A549 (cell line): ENCODE measurements around the gene CAMTA1. TPM values are rescaled to one million over a fixed set of nuclear protein-coding genes. Genes with fewer than 3 reads are reported as not detected.

Experiments
- ATAC-seq, 2 experiments: fragments of 200-7000 bp in 1 of 2; fragments of >200 bp in 1 of 2; cut with Nextera tagmentation in 1 of 2; cut with Tn5 transposase in 1 of 2; 3 replicates each; pipeline versions ENCODE4 v1.8.0 to v1.9.1; 2018 to 2020; ENCODE audit warnings: mild to moderate bottlenecking in 1 of 2, moderate library complexity in 1 of 2
- CTCF ChIA-PET: fragments of 300-600 bp; sonication (Branson Sonifier 250); formaldehyde crosslinking; extraction: SDS; loops from one replicate; lab custom pipeline; 2021; ENCODE audit warnings: antibody characterized with exemption, inconsistent platforms; lab: Yijun Ruan, JAX
- POLR2A ChIA-PET: fragments of 350-600 bp; formaldehyde crosslinking; extraction: SDS; loops from one replicate; lab custom pipeline; 2021; ENCODE audit warnings: antibody characterized with exemption, inconsistent platforms; lab: Yijun Ruan, JAX
- DNase-seq, 2 experiments: peaks; one replicate each; pipeline versions ENCODE4 v3.0.0 to v3.0.0-alpha.2; 2011 to 2016; ENCODE audit warnings: low read depth in 1 of 2, low spot score in 1 of 2
- FAIRE-seq: peaks from 2 replicates; lab custom pipeline; 2011; peaks lifted over from hg19 to GRCh38; lab: Jason Lieb, UNC
- H3K27ac ChIP-seq, 2 experiments: fragments of >200 bp; sonication (Bioruptor Twin); formaldehyde crosslinking; 3 replicates each; pipeline ENCODE4 v1.5.1; 2016 to 2017
- H3K4me1 ChIP-seq: fragments of >200 bp; sonication (Bioruptor Twin); formaldehyde crosslinking; 3 replicates; pipeline ENCODE4 v1.6.1; 2016
- H3K4me2 ChIP-seq: fragments of >200 bp; sonication (Bioruptor Twin); formaldehyde crosslinking; 3 replicates; pipeline ENCODE4 v1.6.1; 2016
- H3K4me3 ChIP-seq: fragments of >200 bp; sonication (Bioruptor Twin); formaldehyde crosslinking; 3 replicates; pipeline ENCODE4 v1.5.1; 2016
- H3K9me3 ChIP-seq: fragments of >200 bp; sonication (Bioruptor Twin); formaldehyde crosslinking; 3 replicates; pipeline ENCODE4 v1.6.1; 2016
- ATOH8 ChIP-seq: fragments of 250-450 bp; sonication (Bioruptor Pico); IDR thresholded peaks from 2 replicates; pipeline ENCODE4 v1.5.0; 2020; ENCODE audit warnings: low read depth, mild to moderate bottlenecking, moderate library complexity
- BHLHE40 ChIP-seq: IDR thresholded peaks from 2 replicates; pipeline ENCODE4 v1.6.1; 2012; ENCODE audit warnings: low read depth, low read length, inconsistent platforms
- CHD2 ChIP-seq: fragments of 150-350 bp; IDR thresholded peaks from 2 replicates; pipeline ENCODE4 v1.6.1; 2014; ENCODE audit warnings: low read length; ENCODE audit not compliant: partially characterized antibody
- E2F6 ChIP-seq: IDR thresholded peaks from 2 replicates; pipeline ENCODE4 v1.6.1; 2012; ENCODE audit warnings: low read depth, borderline replicate concordance
- EP300 ChIP-seq, 2 experiments: fragments of >200 bp; sonication (Bioruptor Twin); formaldehyde crosslinking; IDR thresholded peaks; 2 replicates in 1 of 2; 3 replicates in 1 of 2; pipeline ENCODE4 v1.6.1; 2016 to 2017
- HMGXB4 ChIP-seq: fragments of 250-450 bp; sonication (Bioruptor Pico); IDR thresholded peaks from 2 replicates; pipeline ENCODE4 v1.5.0; 2021; ENCODE audit warnings: mild to moderate bottlenecking, moderate library complexity, borderline replicate concordance
- JUN ChIP-seq, 2 experiments: fragments of >200 bp; sonication (Bioruptor Twin); formaldehyde crosslinking; IDR thresholded peaks; 2 replicates in 1 of 2; 3 replicates in 1 of 2; pipeline ENCODE4 v1.6.1; 2016 to 2017
- KDM1A ChIP-seq: fragments of 200-600 bp; sonication (generic); IDR thresholded peaks from 2 replicates; pipeline ENCODE4 v1.6.1; 2016; ENCODE audit warnings: low read depth, mild to moderate bottlenecking
- NFE2L2 ChIP-seq: fragments of 150-350 bp; conservative IDR thresholded peaks from 2 replicates; pipeline ENCODE4 v1.6.1; 2014; ENCODE audit warnings: low read length
- NPAS2 ChIP-seq: fragments of 250-450 bp; sonication (Bioruptor Pico); IDR thresholded peaks from 2 replicates; pipeline ENCODE4 v1.8.0; 2022; ENCODE audit warnings: mild to moderate bottlenecking, moderate library complexity, borderline replicate concordance
- PHF8 ChIP-seq: fragments of 200-600 bp; sonication (generic); IDR thresholded peaks from 2 replicates; pipeline ENCODE4 v1.6.1; 2016; ENCODE audit warnings: low read depth, mild to moderate bottlenecking, antibody characterized with exemption, moderate library complexity, borderline replicate concordance
- POLR2A ChIP-seq: IDR thresholded peaks from 2 replicates; pipeline ENCODE4 v1.6.1; 2012; ENCODE audit warnings: mild to moderate bottlenecking, low read length
- RCOR1 ChIP-seq: fragments of 150-350 bp; IDR thresholded peaks from 2 replicates; pipeline ENCODE4 v1.6.1; 2014; ENCODE audit warnings: antibody characterized with exemption, low read length, low read depth
- REST ChIP-seq: fragments of 200-600 bp; sonication (generic); IDR thresholded peaks from 2 replicates; pipeline ENCODE4 v1.6.1; 2016; ENCODE audit warnings: antibody characterized with exemption, mild to moderate bottlenecking, moderate library complexity
- RFX5 ChIP-seq: fragments of 450-650 bp; IDR thresholded peaks from 2 replicates; pipeline ENCODE4 v1.7.1; 2014; ENCODE audit warnings: antibody characterized with exemption, mild to moderate bottlenecking, moderate library complexity
- ZC3H11A ChIP-seq: fragments of 450-650 bp; IDR thresholded peaks from 2 replicates; pipeline ENCODE4 v1.6.1; 2014; ENCODE audit warnings: antibody characterized with exemption, mild to moderate bottlenecking
- ZFP36 ChIP-seq: fragments of 450-650 bp; IDR thresholded peaks from 2 replicates; pipeline ENCODE4 v1.6.1; 2014; ENCODE audit warnings: borderline replicate concordance; ENCODE audit not compliant: partially characterized antibody
- WGBS: methylation state at CpG from one replicate; pipeline ENCODE4 v1.1.6; 2017; ENCODE audit errors: missing lambda C conversion rate; 5-methylcytosine and 5-hydroxymethylcytosine counted together
- polyA plus RNA-seq, 4 experiments: library from polyadenylated mRNA; depleted of rRNA in 3 of 4; stranded (reverse); fragments of >200 nt; fragmentation: RNase III in 1 of 4; extraction: RNeasy Plus Mini Kit Qiagen cat#74134 plus additional on column Dnase treatment in 1 of 4; gene quantifications; 2 replicates in 3 of 4; 3 replicates in 1 of 4; pipeline ENCODE4 v1.2.3, GENCODE V29; 2011 to 2017
- TF ChIP-seq, protein P1 (sequence below): IDR thresholded peaks from 2 replicates; pipeline ENCODE4 v1.6.1; 2012
- TF ChIP-seq, protein P2 (sequence below): fragments of >200 bp; sonication (Bioruptor Twin); formaldehyde crosslinking; IDR thresholded peaks from 2 replicates; pipeline ENCODE4 v1.6.1; 2016
- TF ChIP-seq, protein P3 (sequence below): fragments of >200 bp; sonication (Bioruptor Twin); formaldehyde crosslinking; IDR thresholded peaks from 3 replicates; pipeline ENCODE4 v1.5.1; 2016
- TF ChIP-seq, protein P4 (sequence below): fragments of >200 bp; sonication (Bioruptor Twin); formaldehyde crosslinking; IDR thresholded peaks from 3 replicates; pipeline ENCODE4 v1.6.1; 2016

CAMTA1 gene
- polyA plus RNA-seq, 2 of the 4 experiments (the other 2 are of a cell fraction), result 58.8 to 75.0 TPM

DNA sequence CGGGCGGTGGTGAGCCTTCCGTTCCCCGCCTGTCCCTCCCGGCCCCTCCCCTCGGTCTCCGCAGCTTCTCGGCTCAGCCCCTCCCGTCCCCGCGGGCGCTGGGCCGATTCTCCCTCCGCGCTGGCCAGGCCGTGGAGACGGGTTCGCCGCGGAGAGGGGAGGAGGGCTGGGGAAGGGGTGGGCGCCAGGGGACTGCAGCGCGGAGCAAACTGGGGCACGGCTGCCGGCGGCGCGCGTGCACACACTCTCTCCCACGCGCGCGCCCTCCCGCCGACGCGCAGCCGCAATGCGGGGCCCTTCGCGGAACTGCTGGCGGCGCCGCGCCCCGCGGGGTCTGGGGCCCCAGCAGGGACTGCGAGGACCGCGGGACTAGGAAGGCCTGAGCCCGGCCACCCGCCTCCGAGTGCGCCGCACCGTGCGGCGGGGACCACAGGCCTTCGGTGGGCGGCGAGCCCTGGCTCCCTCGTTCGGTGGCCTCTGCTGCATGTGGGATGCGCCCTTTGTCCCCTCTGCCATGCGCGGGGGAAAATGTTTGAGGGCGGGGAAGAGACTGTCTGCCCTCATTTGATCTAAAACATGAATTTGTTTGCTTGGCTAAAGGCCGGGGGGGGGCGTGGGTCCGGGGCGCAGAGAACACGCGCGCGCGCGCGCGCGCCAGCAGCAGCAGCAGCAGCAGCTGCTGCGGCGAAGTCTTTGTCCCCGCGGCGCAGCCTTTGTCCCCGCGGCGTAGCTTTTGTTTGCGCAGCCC is 895.1 kb downstream of the CAMTA1 start (continued):
- no peak for TF ChIP-seq REST
- TF ChIP-seq PHF8, result peak; percentile 62; the same call in 1 of the 2 replicates
- TF ChIP-seq JUN (IDR thresholded peaks at IDR 0.05), result peak in 1 of 2 experiments; percentile 29; a peak in 1 of 5 replicates
- TF ChIP-seq NFE2L2, result no peak
- TF ChIP-seq, protein P1, sequence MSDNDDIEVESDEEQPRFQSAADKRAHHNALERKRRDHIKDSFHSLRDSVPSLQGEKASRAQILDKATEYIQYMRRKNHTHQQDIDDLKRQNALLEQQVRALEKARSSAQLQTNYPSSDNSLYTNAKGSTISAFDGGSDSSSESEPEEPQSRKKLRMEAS, result peak; percentile 60
- TF ChIP-seq HMGXB4 (CRISPR knock-in tag), result no peak
- no peak for TF ChIP-seq KDM1A
- TF ChIP-seq RCOR1, result no peak

- WGBS, result 17% methylated on average over 1 of the region's 16 CpGs
- ATAC-seq (peak in 1 of 2 experiments; percentile 49; a peak in 3 of 6 replicates), DNase-seq (no peak), FAIRE-seq (no peak)
- no peak for TF ChIP-seq E2F6
- Histone ChIP-seq H3K9me3 (no peaks in the 10 kb centered on the region), H3K27ac (peak overlapping the region; percentile 87 to 95), H3K4me3 (peak overlapping the region; percentile 79), H3K4me1 (no peaks in the 10 kb centered on the region), H3K4me2 (peak overlapping the region; percentile 93)
- ChIA-PET CTCF (interaction anchor here (9.0 to 10.4 kb wide), 2 partner anchors 12 to 72 kb away, joined by 71 to 124 read pairs; no protein-coding TSS in a partner anchor), POLR2A (interaction anchor here (0.8 to 1.6 kb wide), 2 partner anchors 24 to 71 kb away, joined by 3 to 5 read pairs; no protein-coding TSS in a partner anchor)
Measured at GRCh38 chr1:7680955-7681268, 895.7 kb downstream of the CAMTA1 start.

DNA sequence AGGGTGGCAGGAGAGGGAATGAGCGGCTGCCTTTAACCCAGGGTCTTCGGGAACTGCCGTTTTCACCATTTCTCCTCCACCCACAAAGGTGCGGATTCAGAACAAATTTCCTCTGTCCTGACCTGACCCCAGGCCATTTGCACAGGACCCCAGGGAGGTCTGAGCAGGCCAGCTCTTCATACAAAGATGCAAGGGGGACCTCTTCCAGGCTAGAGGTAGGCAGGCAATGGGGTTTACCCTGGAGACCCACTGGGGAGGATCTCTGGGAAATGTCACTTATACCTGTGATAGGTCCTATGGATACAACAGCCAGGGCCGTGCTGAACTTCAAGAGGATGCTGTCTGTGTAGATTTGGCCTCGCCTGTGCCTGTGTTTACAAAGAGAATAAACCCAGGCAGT is 896.1 kb downstream of the CAMTA1 start:
- 90% methylated on average over 3 of the region's 6 CpGs for WGBS
- peak overlapping the region; percentile 93 for H3K4me2 ChIP-seq
- DNase-seq (no peak), ATAC-seq (no peak), FAIRE-seq (no peak)
- no peaks in the 10 kb centered on the region for H3K4me1 ChIP-seq
- no peak overlapping the region; the same call in 2 of the 3 replicates for H3K4me3 ChIP-seq
- CTCF ChIA-PET, result interaction anchor here (1.5 to 10.4 kb wide), 3 partner anchors 13 to 71 kb away, joined by 3 to 124 read pairs (median 71); no protein-coding TSS in a partner anchor
- H3K27ac ChIP-seq, result no peak overlapping the region
- no peaks in the 10 kb centered on the region for H3K9me3 ChIP-seq
- POLR2A ChIA-PET, result interaction anchor here (0.8 to 1.6 kb wide), 2 partner anchors 23 to 71 kb away, joined by 3 to 5 read pairs; no protein-coding TSS in a partner anchor
- TF ChIP-seq BHLHE40 (no peak), POLR2A (no peak), ATOH8 (CRISPR knock-in tag) (no peak), NPAS2 (no peak), ZC3H11A (no peak), EP300 (IDR thresholded peaks at IDR 0.05) (no peak), CHD2 (no peak), PHF8 (no peak), ZFP36 (no peak), RFX5 (no peak)
- TF ChIP-seq, protein P1, result no peak
- TF ChIP-seq, protein P2, sequence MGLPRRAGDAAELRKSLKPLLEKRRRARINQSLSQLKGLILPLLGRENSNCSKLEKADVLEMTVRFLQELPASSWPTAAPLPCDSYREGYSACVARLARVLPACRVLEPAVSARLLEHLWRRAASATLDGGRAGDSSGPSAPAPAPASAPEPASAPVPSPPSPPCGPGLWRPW, result no peak
- TF ChIP-seq, protein P3, sequence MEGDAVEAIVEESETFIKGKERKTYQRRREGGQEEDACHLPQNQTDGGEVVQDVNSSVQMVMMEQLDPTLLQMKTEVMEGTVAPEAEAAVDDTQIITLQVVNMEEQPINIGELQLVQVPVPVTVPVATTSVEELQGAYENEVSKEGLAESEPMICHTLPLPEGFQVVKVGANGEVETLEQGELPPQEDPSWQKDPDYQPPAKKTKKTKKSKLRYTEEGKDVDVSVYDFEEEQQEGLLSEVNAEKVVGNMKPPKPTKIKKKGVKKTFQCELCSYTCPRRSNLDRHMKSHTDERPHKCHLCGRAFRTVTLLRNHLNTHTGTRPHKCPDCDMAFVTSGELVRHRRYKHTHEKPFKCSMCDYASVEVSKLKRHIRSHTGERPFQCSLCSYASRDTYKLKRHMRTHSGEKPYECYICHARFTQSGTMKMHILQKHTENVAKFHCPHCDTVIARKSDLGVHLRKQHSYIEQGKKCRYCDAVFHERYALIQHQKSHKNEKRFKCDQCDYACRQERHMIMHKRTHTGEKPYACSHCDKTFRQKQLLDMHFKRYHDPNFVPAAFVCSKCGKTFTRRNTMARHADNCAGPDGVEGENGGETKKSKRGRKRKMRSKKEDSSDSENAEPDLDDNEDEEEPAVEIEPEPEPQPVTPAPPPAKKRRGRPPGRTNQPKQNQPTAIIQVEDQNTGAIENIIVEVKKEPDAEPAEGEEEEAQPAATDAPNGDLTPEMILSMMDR, result no peak
- TF ChIP-seq, protein P4, sequence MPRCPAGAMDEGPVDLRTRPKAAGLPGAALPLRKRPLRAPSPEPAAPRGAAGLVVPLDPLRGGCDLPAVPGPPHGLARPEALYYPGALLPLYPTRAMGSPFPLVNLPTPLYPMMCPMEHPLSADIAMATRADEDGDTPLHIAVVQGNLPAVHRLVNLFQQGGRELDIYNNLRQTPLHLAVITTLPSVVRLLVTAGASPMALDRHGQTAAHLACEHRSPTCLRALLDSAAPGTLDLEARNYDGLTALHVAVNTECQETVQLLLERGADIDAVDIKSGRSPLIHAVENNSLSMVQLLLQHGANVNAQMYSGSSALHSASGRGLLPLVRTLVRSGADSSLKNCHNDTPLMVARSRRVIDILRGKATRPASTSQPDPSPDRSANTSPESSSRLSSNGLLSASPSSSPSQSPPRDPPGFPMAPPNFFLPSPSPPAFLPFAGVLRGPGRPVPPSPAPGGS, result no peak
- TF ChIP-seq, all 56 proteins: peak for 0
